HG03175 (cell line): ENCODE results near the gene SERF2.
"Not testable (repeated sequence)": the region's sequence is repeated elsewhere in the genome, so short reads cannot be mapped to it uniquely, and the experiment has no call there.

Experiments
- ATAC-seq: cut with Tn5 transposase; IDR thresholded peaks from one replicate; pipeline ENCODE4 v1.9.1; 2021; ENCODE audit warnings: mild to moderate bottlenecking, moderate library complexity; ENCODE audit not compliant: unreplicated experiment

Gene SERF2

GRCh38 chr15:43829951-43830540 is 37.9 kb downstream of the SERF2 start:
- ATAC-seq = not testable (repeated sequence)

DNA sequence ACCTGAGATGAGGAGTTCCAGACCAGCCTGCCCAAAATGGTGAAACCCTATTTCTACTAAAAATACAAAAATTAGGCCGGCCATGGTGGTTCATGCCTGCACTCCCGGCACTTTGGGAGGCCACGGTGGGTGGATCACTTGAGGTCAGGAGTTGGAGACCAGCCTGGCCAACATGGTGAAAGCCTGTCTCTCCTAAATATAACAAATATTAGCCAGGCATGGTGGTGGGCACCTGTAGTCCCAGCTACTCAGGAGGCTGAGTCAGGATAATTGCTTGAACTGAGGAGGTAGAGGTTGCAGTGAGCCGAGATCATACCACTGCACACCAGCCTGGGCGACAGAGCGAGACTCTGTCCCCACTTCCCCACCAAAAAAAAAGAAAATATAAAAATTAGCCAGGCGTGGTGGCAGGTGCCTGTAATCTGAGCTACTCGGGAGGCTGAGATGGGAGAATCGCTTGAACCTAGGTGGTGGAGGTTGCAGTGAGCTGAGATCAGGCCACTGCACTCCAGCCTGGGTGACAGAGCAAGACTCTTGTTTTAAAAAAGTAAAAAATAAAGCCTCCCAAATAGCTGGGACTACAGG is 38.7 kb downstream of the SERF2 start:
- not testable (repeated sequence) for ATAC-seq

DNA sequence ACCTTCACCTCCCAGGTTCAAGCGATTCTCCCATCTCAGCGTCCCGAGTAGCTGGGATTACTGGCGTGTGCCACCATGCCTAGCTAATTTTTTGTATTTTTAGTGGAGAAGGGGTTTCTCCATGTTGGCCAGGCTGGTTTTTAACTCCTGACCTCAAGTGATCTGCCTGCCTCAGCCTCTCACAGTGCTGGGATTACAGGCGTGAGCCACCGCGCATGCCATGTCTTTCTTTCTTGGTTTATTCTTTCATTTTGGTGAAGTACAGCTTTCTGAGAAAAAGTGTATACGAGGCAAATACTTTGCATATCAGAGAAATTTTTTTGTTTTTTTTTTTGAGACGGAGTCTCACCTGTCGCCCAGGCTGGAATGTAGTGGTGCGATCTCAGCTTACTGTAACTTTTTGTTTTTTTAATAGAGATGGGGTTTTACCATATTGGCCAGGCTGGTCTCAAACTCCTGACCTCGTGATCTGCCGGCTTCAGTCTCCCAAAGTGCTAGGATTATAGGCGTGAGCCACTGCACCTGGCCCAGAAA is 39.5 kb downstream of the SERF2 start:
- ATAC-seq = not testable (repeated sequence)

DNA sequence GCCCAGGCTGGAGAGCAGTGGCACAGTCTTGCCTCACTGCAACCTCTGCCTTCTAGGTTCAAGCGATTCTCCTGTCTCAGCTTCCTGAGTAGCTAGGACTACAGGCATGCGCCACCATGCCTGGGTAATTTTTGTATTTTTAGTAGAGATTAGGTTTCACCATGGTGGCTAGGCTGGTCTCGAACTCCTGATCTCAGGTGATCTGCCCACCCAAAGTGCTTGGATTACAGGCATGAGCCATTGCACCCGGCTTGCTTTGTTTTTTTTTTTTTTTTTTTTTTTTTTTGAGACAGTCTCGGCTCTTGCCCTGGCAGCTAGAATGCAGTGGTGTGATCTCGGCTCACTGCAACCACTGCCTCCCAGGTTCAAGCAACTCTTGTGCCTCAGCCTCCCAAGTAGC is 40.4 kb downstream of the SERF2 start:
- ATAC-seq = not testable (repeated sequence)

DNA sequence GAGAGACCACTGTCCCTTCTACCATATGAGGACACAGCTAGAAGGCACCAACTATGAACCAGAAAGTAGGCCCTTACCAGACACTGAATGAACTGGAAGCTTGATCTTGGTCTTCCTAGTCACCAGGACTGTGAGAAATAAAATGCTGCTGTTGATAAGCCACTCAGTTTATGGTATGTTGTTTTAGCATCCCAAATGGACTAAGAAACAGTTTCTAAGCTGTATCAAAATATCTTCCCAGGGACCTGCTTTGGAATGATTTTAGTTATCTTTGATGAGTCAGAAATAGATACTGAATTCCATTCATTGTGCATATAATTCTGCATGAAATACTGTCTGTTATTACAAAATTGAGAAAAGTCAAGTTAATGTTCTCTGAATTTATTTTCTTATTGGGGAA is 53.3 kb downstream of the SERF2 start:
- no peak for ATAC-seq
